CD14-positive monocyte (primary cell): ENCODE data around the gene CBR3. TPM values are rescaled to one million over a fixed set of nuclear protein-coding genes. Genes with fewer than 3 reads are reported as not detected.
"Not testable (repeated sequence)": the region's sequence is repeated elsewhere in the genome, so short reads cannot be mapped to it uniquely, and the experiment has no call there.

Source experiments
- DNase-seq, 3 donors: peaks; one replicate each; pipeline ENCODE4 v3.0.0-alpha.2; 2011 to 2022
- H2AFZ ChIP-seq: 2 replicates; pipeline ENCODE4 v1.6.0; 2012; ENCODE audit warnings: mild to moderate bottlenecking, low read depth, low read length, inconsistent platforms; ENCODE audit not compliant: insufficient read depth, poor library complexity, severe bottlenecking
- H3K27ac ChIP-seq, 2 donors: 1 replicate in 1 of 2; 2 replicates in 1 of 2; pipeline ENCODE4 v1.5.1; 2012 to 2013; ENCODE audit warnings: low read length in 2 of 2, control low read depth in 1 of 2, inconsistent platforms in 1 of 2, low read depth in 1 of 2, mild to moderate bottlenecking in 1 of 2
- H3K27me3 ChIP-seq, 2 donors: one replicate each; pipeline versions ENCODE4 v1.6.0 to v1.6.1; 2011 to 2013; ENCODE audit warnings: low read length in 2 of 2; ENCODE audit not compliant: control insufficient read depth in 2 of 2, insufficient read depth in 2 of 2
- H3K36me3 ChIP-seq, 2 donors: replicated peaks in 1 of 2; 1 replicate in 1 of 2; 2 replicates in 1 of 2; pipeline versions ENCODE4 v1.5.1 to v1.6.1; 2012 to 2013; ENCODE audit warnings: low read length in 2 of 2, control low read depth in 1 of 2, inconsistent platforms in 1 of 2, mild to moderate bottlenecking in 1 of 2; ENCODE audit not compliant: insufficient read depth in 2 of 2, control insufficient read depth in 1 of 2
- H3K4me1 ChIP-seq, 2 donors: 1 replicate in 1 of 2; 2 replicates in 1 of 2; pipeline versions ENCODE4 v1.5.1 to v1.6.1; 2012 to 2013; ENCODE audit warnings: low read length in 2 of 2, control low read depth in 1 of 2, inconsistent platforms in 1 of 2, mild to moderate bottlenecking in 1 of 2, moderate library complexity in 1 of 2; ENCODE audit not compliant: insufficient read depth in 2 of 2, control insufficient read depth in 1 of 2
- H3K4me2 ChIP-seq: replicated peaks from 2 replicates; pipeline ENCODE3; 2012; ENCODE audit warnings: low read length, moderate library complexity, mild to moderate bottlenecking; ENCODE audit not compliant: poor library complexity, severe bottlenecking; ENCODE audit errors: extremely low read depth
- H3K4me3 ChIP-seq, 3 experiments: fragments of 200-600 bp in 1 of 3; sonication (generic) in 1 of 3; replicated peaks in 1 of 3; 1 replicate in 2 of 3; 2 replicates in 1 of 3; pipeline ENCODE4 v1.5.1; 2011 to 2013; ENCODE audit warnings: low read length in 3 of 3, mild to moderate bottlenecking in 3 of 3, control low read depth in 2 of 3, low read depth in 2 of 3, inconsistent platforms in 1 of 3, moderate library complexity in 1 of 3
- H3K79me2 ChIP-seq: 2 replicates; pipeline ENCODE4 v1.6.0; 2012; ENCODE audit warnings: mild to moderate bottlenecking, control low read depth, inconsistent platforms, low read length, moderate library complexity; ENCODE audit not compliant: insufficient read depth
- H3K9ac ChIP-seq: 2 replicates; pipeline ENCODE4 v1.6.0; 2017; ENCODE audit warnings: low read length, mild to moderate bottlenecking; ENCODE audit not compliant: insufficient read depth, poor library complexity, severe bottlenecking
- H3K9me3 ChIP-seq, 2 donors: replicated peaks in 1 of 2; 1 replicate in 1 of 2; 2 replicates in 1 of 2; pipeline versions ENCODE4 v1.5.1 to v1.6.1; 2012 to 2013; ENCODE audit warnings: low read length in 2 of 2, control low read depth in 1 of 2; ENCODE audit not compliant: control insufficient read depth in 1 of 2, insufficient read depth in 1 of 2
- H4K20me1 ChIP-seq: 2 replicates; pipeline ENCODE4 v1.6.0; 2012; ENCODE audit warnings: mild to moderate bottlenecking, low read length, control low read depth, moderate library complexity; ENCODE audit not compliant: insufficient read depth
- H3K27ac Mint-ChIP-seq, 7 donors: one replicate each; pipeline ENCODE4 v1.8.0; 2020; ENCODE audit warnings: mild to moderate bottlenecking in 7 of 7, mixed read lengths in 7 of 7, moderate library complexity in 6 of 7, inconsistent platforms in 2 of 7
- H3K27me3 Mint-ChIP-seq, 3 donors: one replicate each; pipeline ENCODE4 v1.8.0; 2021 to 2022; ENCODE audit warnings: low read depth in 3 of 3, mild to moderate bottlenecking in 3 of 3, mixed read lengths in 3 of 3, moderate library complexity in 3 of 3, inconsistent platforms in 1 of 3
- H3K36me3 Mint-ChIP-seq, 2 donors: one replicate each; pipeline ENCODE4 v1.8.0; 2020; ENCODE audit warnings: mixed read lengths in 2 of 2, inconsistent platforms in 1 of 2, mild to moderate bottlenecking in 1 of 2
- H3K4me1 Mint-ChIP-seq: one replicate; pipeline ENCODE4 v1.8.0; 2020; ENCODE audit warnings: mild to moderate bottlenecking, mixed read lengths
- H3K4me3 Mint-ChIP-seq, 2 donors: one replicate each; pipeline ENCODE4 v1.8.0; 2020; ENCODE audit warnings: mild to moderate bottlenecking in 2 of 2, mixed read lengths in 2 of 2, moderate library complexity in 1 of 2
- H3K9me3 Mint-ChIP-seq, 7 donors: one replicate each; pipeline ENCODE4 v1.8.0; 2020 to 2022; ENCODE audit warnings: mixed read lengths in 7 of 7, mild to moderate bottlenecking in 6 of 7, moderate library complexity in 6 of 7, inconsistent platforms in 2 of 7
- WGBS: methylation state at CpG from one replicate; pipeline ENCODE4 v1.1.5; 2013; ENCODE audit warnings: missing lambda C conversion rate; ENCODE audit not compliant: insufficient coverage; 5-methylcytosine and 5-hydroxymethylcytosine counted together
- intact Hi-C, 2 donors: fragments of 100-400 bp; cut with micrococcal nuclease; formaldehyde crosslinking; loops; one replicate each; pipeline versions ENCODE4 v1.15.0 to v1.15.1; 2023
- polyA plus RNA-seq, 3 donors: library from polyadenylated mRNA; depleted of rRNA in 1 of 3; unstranded in 2 of 3; stranded (reverse) in 1 of 3; fragments of 300-500 nt in 2 of 3; fragments of >200 nt in 1 of 3; fragmentation: Illumina TruSeq in 2 of 3; gene quantifications; 1 replicate in 2 of 3; 2 replicates in 1 of 3; pipeline ENCODE4 v1.2.3, GENCODE V29; 2012 to 2021
- TF ChIP-seq, protein P1 (sequence below): fragments of 200-600 bp; IDR thresholded peaks from one replicate; pipeline ENCODE4 v1.8.0; 2022; ENCODE audit warnings: antibody characterized with exemption, mild to moderate bottlenecking

The CBR3 gene
- polyA plus RNA-seq, 3 donors, result 0.32 to 0.40 TPM; not detected in 1

DNA sequence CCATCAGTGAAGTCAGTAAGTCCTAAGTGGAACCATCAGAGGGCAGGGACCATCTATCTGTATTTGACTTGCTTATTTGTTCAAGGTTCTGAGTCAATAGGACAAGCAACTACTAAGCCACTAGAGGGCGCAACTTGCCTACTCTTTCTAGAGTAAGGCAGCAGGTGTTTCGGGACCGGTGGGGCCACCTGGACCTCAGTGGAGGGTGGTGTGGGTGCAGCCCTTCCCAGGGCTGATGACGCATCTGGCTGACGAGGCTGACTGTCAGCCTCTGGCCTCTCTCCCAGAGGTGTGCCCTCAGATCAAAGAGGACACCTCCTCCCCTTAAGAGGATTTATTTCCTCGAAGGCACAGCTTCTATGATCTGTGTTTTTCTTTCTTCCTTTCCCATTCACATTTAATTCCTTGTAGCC lies 6.6 kb downstream of the CBR3 start:
- Mint-ChIP-seq H3K27me3 (no peaks in the 10 kb centered on the region), H3K4me1 (peaks cover 9% of the 10 kb centered on the region), H3K36me3 (peaks cover 3 to 8% of the 10 kb centered on the region in 2 donors), H3K9me3 (no peaks in the 10 kb centered on the region), H3K27ac (peak overlapping the region in 3 of 7 donors; percentile 25 to 57 (median 25)), H3K4me3 (no peak overlapping the region)
- no peaks in the 10 kb centered on the region for H3K9me3 ChIP-seq
- WGBS, result 11% methylated on average over 5 of the region's 6 CpGs
- H3K4me1 ChIP-seq, result peaks cover 1 to 3% of the 10 kb centered on the region in 2 donors
- TF ChIP-seq, protein P1, sequence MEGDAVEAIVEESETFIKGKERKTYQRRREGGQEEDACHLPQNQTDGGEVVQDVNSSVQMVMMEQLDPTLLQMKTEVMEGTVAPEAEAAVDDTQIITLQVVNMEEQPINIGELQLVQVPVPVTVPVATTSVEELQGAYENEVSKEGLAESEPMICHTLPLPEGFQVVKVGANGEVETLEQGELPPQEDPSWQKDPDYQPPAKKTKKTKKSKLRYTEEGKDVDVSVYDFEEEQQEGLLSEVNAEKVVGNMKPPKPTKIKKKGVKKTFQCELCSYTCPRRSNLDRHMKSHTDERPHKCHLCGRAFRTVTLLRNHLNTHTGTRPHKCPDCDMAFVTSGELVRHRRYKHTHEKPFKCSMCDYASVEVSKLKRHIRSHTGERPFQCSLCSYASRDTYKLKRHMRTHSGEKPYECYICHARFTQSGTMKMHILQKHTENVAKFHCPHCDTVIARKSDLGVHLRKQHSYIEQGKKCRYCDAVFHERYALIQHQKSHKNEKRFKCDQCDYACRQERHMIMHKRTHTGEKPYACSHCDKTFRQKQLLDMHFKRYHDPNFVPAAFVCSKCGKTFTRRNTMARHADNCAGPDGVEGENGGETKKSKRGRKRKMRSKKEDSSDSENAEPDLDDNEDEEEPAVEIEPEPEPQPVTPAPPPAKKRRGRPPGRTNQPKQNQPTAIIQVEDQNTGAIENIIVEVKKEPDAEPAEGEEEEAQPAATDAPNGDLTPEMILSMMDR, result peak; percentile 95
- H4K20me1 ChIP-seq, result no peaks in the 10 kb centered on the region
- no peak overlapping the region for H3K9ac ChIP-seq
- no peaks in the 10 kb centered on the region for H3K79me2 ChIP-seq
- H3K4me2 ChIP-seq, result no peak overlapping the region
- H3K36me3 ChIP-seq, result no peaks in the 10 kb centered on the region
- intact Hi-C loops, result loop anchor here (2.0 to 5.0 kb wide), 3 partner anchors 66 to 191 kb away; no protein-coding TSS in a partner anchor
- H2AFZ ChIP-seq, result no peak overlapping the region
- no peaks in the 10 kb centered on the region for H3K27me3 ChIP-seq
- peak; percentile 65 to 91 (median 80) for DNase-seq
- no peak overlapping the region for H3K4me3 ChIP-seq
- H3K27ac ChIP-seq, result no peak overlapping the region

DNA sequence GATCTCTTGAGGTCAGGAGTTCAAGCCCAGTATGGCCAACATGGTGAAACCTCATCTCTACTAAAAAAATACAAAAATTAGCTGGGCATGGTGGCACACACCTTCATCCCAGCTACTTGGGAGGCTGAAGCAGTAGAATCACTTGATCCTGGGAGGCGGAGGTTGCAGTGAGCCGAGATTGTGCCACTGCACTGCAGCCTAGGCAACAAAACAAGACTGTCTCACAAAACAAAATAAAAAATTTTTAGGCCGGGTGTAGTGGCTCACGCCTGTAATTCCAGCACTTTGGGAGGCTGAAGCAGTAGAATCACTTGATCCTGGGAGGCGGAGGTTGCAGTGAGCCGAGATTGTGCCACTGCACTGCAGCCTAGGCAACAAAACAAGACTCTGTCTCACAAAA lies 9.4 kb downstream of the CBR3 start:
- not testable (repeated sequence) for H3K4me2 ChIP-seq, H3K79me2 ChIP-seq, H3K27me3 Mint-ChIP-seq, H3K4me3 Mint-ChIP-seq, H3K4me1 ChIP-seq, H3K36me3 ChIP-seq, H4K20me1 ChIP-seq, DNase-seq, H3K27ac ChIP-seq, H3K36me3 Mint-ChIP-seq, H3K27me3 ChIP-seq, H3K4me3 ChIP-seq, H2AFZ ChIP-seq, H3K9me3 Mint-ChIP-seq, H3K9me3 ChIP-seq, H3K9ac ChIP-seq, H3K27ac Mint-ChIP-seq, H3K4me1 Mint-ChIP-seq
- WGBS, result no CpG with 5 or more reads among the region's 6 CpGs
- intact Hi-C loops, result loop anchor here (5.0 kb wide), 2 partner anchors 63 to 188 kb away; no protein-coding TSS in a partner anchor
